A673 (cell line): ENCODE data around the gene USO1. TPM values are rescaled to one million over a fixed set of nuclear protein-coding genes. Genes with fewer than 3 reads are reported as not detected.

ENCODE experiments used
- BruUV-seq: library from RNA; stranded (reverse); fragments of 400-500 nt; replicated peaks from 2 replicates; lab custom pipeline; 2021; lab: Mats Ljungman, UMichigan
- CTCF ChIA-PET: fragments of 300-600 bp; sonication (Branson Sonifier 250); formaldehyde crosslinking; loops from one replicate; lab custom pipeline; 2022; ENCODE audit warnings: antibody characterized with exemption; lab: Charles Lee
- POLR2A ChIA-PET: fragments of 300-600 bp; sonication (Branson Sonifier 250); formaldehyde crosslinking; loops from one replicate; lab custom pipeline; 2022; ENCODE audit warnings: antibody characterized with exemption; ENCODE audit not compliant: low non-redundant PET; lab: Charles Lee
- DNase-seq: peaks from one replicate; pipeline ENCODE4 v3.0.0-alpha.2; 2015; ENCODE audit warnings: low spot score
- H3K27ac ChIP-seq: fragments of 200-600 bp; sonication (generic); 2 replicates; pipeline ENCODE4 v1.5.1; 2016; ENCODE audit warnings: mixed run types, low read depth, mild to moderate bottlenecking, mixed read lengths, antibody characterized with exemption, low read length; ENCODE audit not compliant: poor library complexity, severe bottlenecking
- H3K27me3 ChIP-seq: fragments of 200-600 bp; sonication (generic); replicated peaks from 2 replicates; pipeline ENCODE4 v1.6.1; 2017; ENCODE audit warnings: mixed run types, low read depth, mild to moderate bottlenecking, mixed read lengths, antibody characterized with exemption, low read length; ENCODE audit not compliant: insufficient read depth, poor library complexity
- H3K36me3 ChIP-seq: fragments of 200-600 bp; sonication (generic); 2 replicates; pipeline ENCODE4 v1.6.1; 2016; ENCODE audit warnings: mixed run types, mild to moderate bottlenecking, mixed read lengths, antibody characterized with exemption, low read length; ENCODE audit not compliant: insufficient read depth, poor library complexity, severe bottlenecking
- H3K4me1 ChIP-seq: fragments of 200-600 bp; sonication (generic); 2 replicates; pipeline ENCODE4 v1.6.1; 2017; ENCODE audit warnings: mixed run types, mild to moderate bottlenecking, mixed read lengths, antibody characterized with exemption, low read length; ENCODE audit not compliant: insufficient read depth, poor library complexity, severe bottlenecking
- H3K4me3 ChIP-seq: fragments of 200-600 bp; sonication (generic); 2 replicates; pipeline ENCODE4 v1.5.1; 2016; ENCODE audit warnings: low read depth, mixed run types, mild to moderate bottlenecking, mixed read lengths, low read length; ENCODE audit not compliant: poor library complexity, severe bottlenecking
- H3K9me3 ChIP-seq: fragments of 200-600 bp; sonication (generic); 2 replicates; pipeline ENCODE4 v1.6.1; 2016; ENCODE audit warnings: mixed run types, low read depth, mild to moderate bottlenecking, mixed read lengths, antibody characterized with exemption, low read length; ENCODE audit not compliant: poor library complexity, severe bottlenecking
- EZH2 ChIP-seq: fragments of 200-600 bp; sonication (generic); IDR thresholded peaks from 2 replicates; pipeline ENCODE4 v1.6.1; 2017; ENCODE audit warnings: borderline replicate concordance, low read depth, mild to moderate bottlenecking, mixed read lengths, antibody characterized with exemption, low read length; ENCODE audit not compliant: poor library complexity, severe bottlenecking
- intact Hi-C: fragments of 100-400 bp; cut with micrococcal nuclease; formaldehyde crosslinking; loops from one replicate; pipeline ENCODE4 v1.10.0; 2022; ENCODE audit not compliant: unreplicated experiment
- total RNA-seq: library from RNA; stranded (reverse); gene quantifications from 2 replicates; pipeline ENCODE4 v1.2.3, GENCODE V29; 2021
- TF ChIP-seq, protein P1 (sequence below): fragments of 300-800, 200-600 bp; sonication (generic); conservative IDR thresholded peaks from 2 replicates; pipeline ENCODE4 v1.5.1; 2017; ENCODE audit warnings: low read depth, mild to moderate bottlenecking, antibody characterized with exemption, low read length, moderate library complexity, mixed read lengths

The USO1 gene
- total RNA-seq, 1 experiment from 2014 or later = 35.6 TPM

- H3K27ac ChIP-seq = no peak overlapping the region
- intact Hi-C loops = no loop called here
- no TSS peak for BruUV-seq
- no peak overlapping the region for H3K4me3 ChIP-seq
- no peak for DNase-seq
- no peaks in the 10 kb centered on the region for H3K36me3 ChIP-seq
- no peaks in the 10 kb centered on the region for H3K9me3 ChIP-seq
- H3K27me3 ChIP-seq = no peaks in the 10 kb centered on the region
- ChIA-PET POLR2A (no interaction called here), CTCF (no interaction called here)
- no peaks in the 10 kb centered on the region for H3K4me1 ChIP-seq
- TF ChIP-seq, protein P1, sequence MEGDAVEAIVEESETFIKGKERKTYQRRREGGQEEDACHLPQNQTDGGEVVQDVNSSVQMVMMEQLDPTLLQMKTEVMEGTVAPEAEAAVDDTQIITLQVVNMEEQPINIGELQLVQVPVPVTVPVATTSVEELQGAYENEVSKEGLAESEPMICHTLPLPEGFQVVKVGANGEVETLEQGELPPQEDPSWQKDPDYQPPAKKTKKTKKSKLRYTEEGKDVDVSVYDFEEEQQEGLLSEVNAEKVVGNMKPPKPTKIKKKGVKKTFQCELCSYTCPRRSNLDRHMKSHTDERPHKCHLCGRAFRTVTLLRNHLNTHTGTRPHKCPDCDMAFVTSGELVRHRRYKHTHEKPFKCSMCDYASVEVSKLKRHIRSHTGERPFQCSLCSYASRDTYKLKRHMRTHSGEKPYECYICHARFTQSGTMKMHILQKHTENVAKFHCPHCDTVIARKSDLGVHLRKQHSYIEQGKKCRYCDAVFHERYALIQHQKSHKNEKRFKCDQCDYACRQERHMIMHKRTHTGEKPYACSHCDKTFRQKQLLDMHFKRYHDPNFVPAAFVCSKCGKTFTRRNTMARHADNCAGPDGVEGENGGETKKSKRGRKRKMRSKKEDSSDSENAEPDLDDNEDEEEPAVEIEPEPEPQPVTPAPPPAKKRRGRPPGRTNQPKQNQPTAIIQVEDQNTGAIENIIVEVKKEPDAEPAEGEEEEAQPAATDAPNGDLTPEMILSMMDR = no peak
- no peak for TF ChIP-seq EZH2
These were observed 13.0 kb downstream of the USO1 start for GRCh38 chr4:75737398-75737797.

DNA sequence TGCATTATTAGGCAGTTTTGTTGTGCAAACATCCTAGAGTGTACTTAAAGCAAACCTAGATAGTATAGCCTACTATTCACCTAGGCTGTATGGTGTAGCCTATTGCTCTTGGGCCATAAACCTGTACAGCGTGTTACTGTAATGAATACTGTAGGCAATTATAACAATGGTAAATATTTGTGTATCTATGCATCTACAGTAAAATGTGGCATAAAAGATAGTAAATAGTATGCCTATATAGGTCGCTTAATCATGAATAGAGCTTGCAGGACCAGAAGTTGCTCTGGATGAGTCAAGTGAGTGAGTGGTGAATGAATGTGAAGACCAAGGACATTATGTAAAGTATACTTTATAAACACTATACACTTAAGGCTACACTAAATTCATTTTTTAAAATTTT lies 16.6 kb downstream of the USO1 start:
- H3K36me3 ChIP-seq = no peaks in the 10 kb centered on the region
- ChIA-PET CTCF (no interaction called here), POLR2A (no interaction called here)
- no peak overlapping the region for H3K4me3 ChIP-seq
- BruUV-seq = no TSS peak
- intact Hi-C loops = no loop called here
- H3K4me1 ChIP-seq = no peaks in the 10 kb centered on the region
- H3K27me3 ChIP-seq = no peaks in the 10 kb centered on the region
- no peak overlapping the region for H3K27ac ChIP-seq
- no peaks in the 10 kb centered on the region for H3K9me3 ChIP-seq
- no peak for DNase-seq
- no peak for TF ChIP-seq EZH2

- no peak overlapping the region for H3K27ac ChIP-seq
- ChIA-PET POLR2A (no interaction called here), CTCF (no interaction called here)
- BruUV-seq = no TSS peak
- H3K27me3 ChIP-seq = no peaks in the 10 kb centered on the region
- H3K4me3 ChIP-seq = no peak overlapping the region
- TF ChIP-seq, protein P1 = no peak
- TF ChIP-seq EZH2 = no peak
- intact Hi-C loops = no loop called here
- no peaks in the 10 kb centered on the region for H3K4me1 ChIP-seq
- H3K9me3 ChIP-seq = no peaks in the 10 kb centered on the region
- DNase-seq = no peak
- no peaks in the 10 kb centered on the region for H3K36me3 ChIP-seq
These were observed 18.1 kb downstream of the USO1 start for GRCh38 chr4:75742451-75742850.

DNA sequence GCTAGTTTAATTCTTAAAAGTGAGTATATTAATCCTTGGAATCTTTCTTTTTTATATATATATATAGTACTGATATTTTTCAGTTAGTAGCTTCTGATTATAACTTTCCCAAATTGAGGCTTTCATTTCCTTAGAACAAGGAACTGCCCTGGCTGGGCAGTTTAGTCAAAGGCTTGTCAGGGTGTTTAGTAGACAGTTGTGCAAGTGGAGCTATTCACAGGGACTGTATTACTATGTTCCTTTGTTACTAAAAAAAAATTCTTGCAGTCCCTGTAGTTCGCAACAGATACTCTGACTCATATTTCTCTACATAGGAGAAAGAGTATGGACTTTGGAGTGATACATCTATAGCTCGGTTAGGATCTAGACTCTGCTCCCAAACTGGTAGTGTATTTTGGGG lies 20.8 kb downstream of the USO1 start:
- intact Hi-C loops = no loop called here
- no peaks in the 10 kb centered on the region for H3K27me3 ChIP-seq
- DNase-seq = no peak
- no peaks in the 10 kb centered on the region for H3K9me3 ChIP-seq
- no peaks in the 10 kb centered on the region for H3K36me3 ChIP-seq
- H3K27ac ChIP-seq = no peak overlapping the region
- no TSS peak for BruUV-seq
- POLR2A ChIA-PET = no interaction called here
- CTCF ChIA-PET = no interaction called here
- no peaks in the 10 kb centered on the region for H3K4me1 ChIP-seq
- TF ChIP-seq, protein P1 = no peak
- TF ChIP-seq EZH2 = no peak
- no peak overlapping the region for H3K4me3 ChIP-seq
